ENCODE measurements around the gene ATP8B4. TPM values are rescaled to one million over a fixed set of nuclear protein-coding genes. Genes with fewer than 3 reads are reported as not detected.

ATP8B4 gene
- total and polyA plus RNA-seq, 4 donors = 1.9 to 19.7 (median 12.4) TPM

- TF ChIP-seq RXRA (IDR thresholded peaks at IDR 0.05) = no peak
- no peak for TF ChIP-seq MAX (IDR thresholded peaks at IDR 0.05)
- no peak for TF ChIP-seq SP1 (IDR thresholded peaks at IDR 0.05)
- no peak for TF ChIP-seq HNF4G (IDR thresholded peaks at IDR 0.05)
- TF ChIP-seq HNF4A (conservative IDR thresholded peaks at IDR 0.05) = no peak
Observed at GRCh38 chr15:49831206-49831965, 287.6 kb downstream of the ATP8B4 start (continued).

GRCh38 chr15:49830391-49830790 is 288.6 kb downstream of the ATP8B4 start:
- Histone ChIP-seq H3K36me3 (ENCODE audit: control insufficient read depth in 4 of 4, insufficient read depth in 3 of 4, low read depth in 1 of 4, low read length in 3 of 4) (no peaks in the 10 kb centered on the region), H3K27ac (ENCODE audit: low read depth in 1 of 2, low read length in 2 of 2) (no peak overlapping the region), H3K27me3 (ENCODE audit: control insufficient read depth in 4 of 4, insufficient read depth in 4 of 4, low read length in 3 of 4) (no peaks in the 10 kb centered on the region), H3K4me3 (ENCODE audit: low read depth in 1 of 3, low read length in 3 of 3) (no peak overlapping the region), H3K4me1 (ENCODE audit: control insufficient read depth in 4 of 4, insufficient read depth in 4 of 4, low read length in 3 of 4) (no peaks in the 10 kb centered on the region), H3K9ac (ENCODE audit: low read depth in 1 of 2, low read length in 2 of 2) (no peak overlapping the region), H3K9me3 (ENCODE audit: control insufficient read depth in 4 of 4, low read length in 3 of 4) (no peaks in the 10 kb centered on the region)
- WGBS = 53% methylated on average over 3 of the region's 3 CpGs
- no peak for DNase-seq (ENCODE audit: low spot score)
- TF ChIP-seq YY1 (IDR thresholded peaks at IDR 0.05) (no peak), JUND (IDR thresholded peaks at IDR 0.05) (no peak), REST (IDR thresholded peaks at IDR 0.05) (no peak), TAF1 (conservative IDR thresholded peaks at IDR 0.05) (no peak), NR2F2 (IDR thresholded peaks at IDR 0.05) (no peak), CTCF (IDR thresholded peaks at IDR 0.05; ENCODE audit: low read depth, low read length, missing input control) (no peak), FOXA1 (IDR thresholded peaks at IDR 0.05) (no peak), ZBTB33 (IDR thresholded peaks at IDR 0.05) (no peak), SP1 (IDR thresholded peaks at IDR 0.05) (no peak), ATF3 (IDR thresholded peaks at IDR 0.05) (no peak), RXRA (IDR thresholded peaks at IDR 0.05) (no peak), FOXA2 (IDR thresholded peaks at IDR 0.05) (no peak), MAX (IDR thresholded peaks at IDR 0.05) (no peak), EGR1 (IDR thresholded peaks at IDR 0.05; ENCODE audit: low read depth in 2 of 2) (no peak), GABPA (IDR thresholded peaks at IDR 0.05 in 1 of 2, conservative IDR thresholded peaks at IDR 0.05 in 1 of 2) (no peak), HNF4A (conservative IDR thresholded peaks at IDR 0.05) (no peak), RAD21 (IDR thresholded peaks at IDR 0.05) (no peak), HNF4G (IDR thresholded peaks at IDR 0.05) (no peak)

All from liver (tissue), 9 donors.